ENCODE data around the gene RAB34.

DNA sequence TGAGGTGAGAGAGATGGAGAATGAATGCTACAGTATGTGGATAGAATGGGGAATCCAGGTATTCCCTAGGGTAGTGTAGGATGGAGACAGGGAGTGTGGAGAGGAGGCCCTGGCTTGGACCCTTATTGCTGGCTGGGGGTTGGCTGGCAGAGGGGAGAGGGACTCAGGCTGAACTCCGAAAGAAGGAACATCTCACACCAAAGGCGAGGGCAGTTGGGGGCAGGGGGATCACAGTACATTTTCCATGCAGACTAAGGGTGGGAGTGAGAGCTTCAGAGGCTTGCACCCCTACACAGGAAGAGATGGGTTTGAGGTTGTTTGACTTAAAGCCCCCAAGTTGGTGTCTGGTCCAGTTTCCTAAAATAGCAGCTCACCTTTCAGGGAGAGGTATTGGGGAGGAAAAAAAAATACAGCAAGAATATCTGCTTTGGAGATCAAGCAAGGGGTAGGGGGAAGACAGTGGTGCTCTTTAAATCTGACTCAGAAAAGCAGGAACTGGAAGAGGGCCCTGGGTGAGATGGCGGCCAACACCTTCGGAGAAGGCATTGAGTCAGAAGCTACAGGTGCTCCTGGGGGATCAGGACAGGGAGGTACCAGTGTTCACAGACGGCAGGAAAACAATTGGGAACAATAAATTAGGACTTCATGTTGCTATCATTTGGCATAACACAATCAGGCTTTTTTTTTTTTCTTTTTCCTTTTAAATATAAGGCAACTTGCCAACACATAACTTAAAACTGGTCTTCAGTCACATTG lies 38.6 kb upstream of the RAB34 start:
- no peak for TF ChIP-seq EZH2phosphoT487 (IDR thresholded peaks at IDR 0.05; ENCODE audit: insufficient read depth, low read depth)
- TF ChIP-seq EZH2 (IDR thresholded peaks at IDR 0.05; ENCODE audit: insufficient read depth, poor library complexity, severe bottlenecking), result no peak
